HG03442 (cell line): Measurements from ENCODE around the gene DBN1.
A peak's percentile ranks its signal among the peaks of the same experiment; 100 is the strongest.

ENCODE experiments used
- ATAC-seq: cut with Tn5 transposase; IDR thresholded peaks from one replicate; pipeline ENCODE4 v1.9.1; 2021; ENCODE audit warnings: mild to moderate bottlenecking, moderate library complexity; ENCODE audit not compliant: unreplicated experiment

Gene DBN1

DNA sequence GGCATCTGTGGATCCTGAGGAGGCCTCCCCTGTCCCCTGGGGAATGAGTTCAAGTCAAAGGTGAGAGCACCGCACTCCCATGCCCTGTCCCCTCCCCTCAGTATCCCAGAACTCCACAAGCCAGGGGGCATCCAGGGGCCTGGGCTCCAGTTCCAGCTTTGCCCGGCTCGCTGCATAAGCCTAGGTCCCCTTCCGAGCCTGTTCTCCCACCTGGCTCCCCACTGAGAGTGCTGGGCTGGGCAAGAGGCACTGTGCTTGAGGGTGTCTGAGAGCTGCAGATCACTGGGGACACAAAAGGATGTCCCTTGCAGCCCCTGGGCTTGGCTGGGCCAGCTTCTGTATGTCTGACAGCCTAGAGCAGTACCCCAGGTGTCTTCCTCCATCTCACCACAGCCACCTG, 31.6 kb upstream of the DBN1 start:
- ATAC-seq: no peak

DNA sequence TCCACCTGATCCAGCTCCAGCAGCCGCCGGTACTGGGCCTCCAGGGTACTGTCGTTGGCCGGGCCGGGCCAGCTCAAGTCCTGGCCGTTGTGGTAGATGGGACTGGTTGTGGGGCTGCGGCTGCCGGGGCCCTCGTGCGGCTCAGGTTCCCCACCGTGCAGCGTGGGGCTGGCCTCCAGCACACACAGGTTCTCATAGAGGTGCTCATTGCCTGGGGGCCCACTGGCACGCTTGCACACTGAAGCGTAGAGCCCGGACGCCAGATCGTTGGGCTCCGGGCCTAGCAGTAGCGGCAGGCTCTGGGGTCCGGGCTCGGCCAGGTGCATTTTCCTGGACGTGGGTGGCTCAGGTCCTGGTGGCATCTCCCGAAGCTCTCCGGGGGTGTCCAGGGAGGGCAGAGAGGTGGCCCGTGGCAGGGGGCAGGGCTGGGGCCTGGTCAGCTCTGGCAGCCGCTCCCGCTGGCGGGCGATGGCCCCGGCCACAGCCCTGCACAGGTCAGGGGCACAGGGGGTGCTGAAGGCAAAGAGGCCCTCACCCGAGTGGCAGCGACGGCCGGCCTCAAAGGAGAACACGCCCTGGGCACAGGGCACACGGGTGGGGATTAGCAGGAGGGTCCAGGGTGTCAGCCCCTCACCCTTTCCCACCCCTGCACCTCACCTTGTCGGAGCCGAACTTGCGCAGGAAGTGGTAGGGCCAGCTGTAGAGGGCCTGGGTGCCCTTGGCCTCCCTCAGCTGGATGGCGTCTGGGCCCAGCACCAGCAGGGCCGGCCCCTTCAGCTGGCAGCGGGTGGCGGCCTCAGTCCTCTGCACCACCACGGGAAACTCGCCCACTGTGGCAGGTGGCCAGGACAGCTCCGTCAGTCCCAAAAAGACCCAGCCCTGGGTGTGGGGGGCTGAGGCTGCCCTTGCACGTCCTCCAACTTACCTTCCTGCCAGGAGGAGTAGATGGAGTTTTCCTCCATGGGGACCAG, 30.9 kb upstream of the DBN1 start:
- no peak for ATAC-seq

DNA sequence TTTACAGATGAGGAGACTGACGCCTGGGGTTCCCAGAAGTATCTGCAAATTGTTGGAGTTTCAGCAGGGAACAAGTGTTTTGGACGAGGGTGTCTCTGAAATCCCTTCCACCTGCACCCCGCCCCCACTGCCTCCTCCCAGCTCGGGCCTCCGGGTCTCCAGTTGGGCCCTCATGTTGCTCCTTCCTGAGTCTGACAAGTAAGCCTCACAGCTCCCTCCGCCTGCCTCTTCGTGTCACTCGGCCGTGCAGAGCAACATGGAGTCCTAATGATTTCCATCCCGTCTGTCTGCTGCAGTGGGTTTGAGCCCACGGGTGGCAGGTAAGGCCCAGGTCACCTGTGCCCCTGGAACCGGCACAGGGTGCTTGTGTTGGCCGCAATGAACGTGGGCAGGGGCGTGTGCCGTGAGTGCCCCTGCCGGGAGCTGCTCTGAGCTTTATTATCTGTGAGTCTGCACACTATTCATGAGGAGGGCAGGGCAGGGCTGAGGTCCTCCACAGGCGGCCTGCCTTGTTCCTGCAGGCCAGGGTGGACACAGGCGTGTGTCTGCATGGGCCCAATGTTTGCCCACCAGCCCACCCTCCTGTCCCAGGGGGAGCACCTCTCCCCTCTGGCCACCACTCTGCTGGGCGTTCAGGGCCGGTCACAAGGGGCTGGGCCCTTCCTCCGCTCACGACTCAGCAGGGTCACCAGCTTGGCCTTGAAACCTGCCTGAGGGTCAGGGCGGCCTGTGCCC, 30.1 kb upstream of the DBN1 start:
- no peak for ATAC-seq

DNA sequence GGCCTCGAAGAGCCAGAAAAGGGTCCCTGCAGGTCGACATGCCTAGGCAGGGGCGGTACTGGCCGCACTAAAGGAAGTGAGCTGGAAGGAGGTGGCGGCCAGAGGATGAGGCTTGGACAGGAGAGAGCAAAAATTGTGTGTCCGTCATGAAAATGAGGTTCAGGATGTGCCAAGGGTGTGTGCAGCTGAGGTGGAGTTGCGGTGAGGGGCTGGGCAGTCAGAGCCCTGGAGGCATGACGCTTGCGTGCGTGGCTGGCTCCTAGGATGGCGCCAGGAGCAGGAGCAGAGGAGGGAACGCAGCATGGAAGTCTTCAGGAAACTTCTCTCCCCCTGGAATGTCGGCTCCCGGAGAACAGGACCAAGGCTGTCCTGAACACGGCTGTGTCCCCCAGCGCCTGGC, 29.5 kb upstream of the DBN1 start:
- ATAC-seq: no peak

DNA sequence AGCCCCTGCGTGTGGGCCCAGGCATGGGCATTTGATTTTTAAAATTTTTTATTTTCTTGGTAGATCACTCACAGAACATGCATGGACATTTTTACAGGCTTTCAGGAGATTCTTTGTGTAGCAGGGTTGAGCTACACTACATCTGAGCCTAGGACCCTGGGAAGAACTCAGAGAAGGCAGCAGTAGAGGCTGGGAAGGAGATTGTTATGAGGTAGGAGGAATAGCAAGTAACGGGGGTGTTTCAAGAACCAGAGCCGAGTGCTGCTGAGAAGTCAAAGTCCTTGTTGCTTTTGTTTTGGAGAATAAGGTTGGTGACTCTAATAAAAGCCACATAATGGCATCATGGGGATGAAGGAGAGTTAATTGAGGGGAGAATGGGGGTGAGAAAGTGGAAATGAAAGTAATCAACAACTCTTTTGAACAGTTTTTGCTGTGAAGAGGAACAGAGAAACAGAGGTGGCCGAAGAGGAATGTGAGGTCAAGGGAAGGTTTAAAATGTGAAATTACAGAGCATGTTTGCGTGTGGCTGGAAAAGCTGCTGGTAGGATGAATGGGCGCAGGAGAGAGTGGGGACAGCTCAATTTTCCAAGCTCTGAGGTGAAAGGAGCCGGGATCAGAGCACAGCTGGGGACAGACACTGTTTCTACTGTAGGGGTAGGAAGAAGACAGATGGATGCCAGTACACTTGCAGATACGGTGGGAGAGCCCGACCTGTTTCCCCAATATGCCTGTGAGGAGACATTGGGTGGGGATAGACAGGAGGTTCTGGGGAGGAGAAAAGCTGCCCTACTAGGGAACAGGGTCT, 28.6 kb upstream of the DBN1 start:
- no peak for ATAC-seq

DNA sequence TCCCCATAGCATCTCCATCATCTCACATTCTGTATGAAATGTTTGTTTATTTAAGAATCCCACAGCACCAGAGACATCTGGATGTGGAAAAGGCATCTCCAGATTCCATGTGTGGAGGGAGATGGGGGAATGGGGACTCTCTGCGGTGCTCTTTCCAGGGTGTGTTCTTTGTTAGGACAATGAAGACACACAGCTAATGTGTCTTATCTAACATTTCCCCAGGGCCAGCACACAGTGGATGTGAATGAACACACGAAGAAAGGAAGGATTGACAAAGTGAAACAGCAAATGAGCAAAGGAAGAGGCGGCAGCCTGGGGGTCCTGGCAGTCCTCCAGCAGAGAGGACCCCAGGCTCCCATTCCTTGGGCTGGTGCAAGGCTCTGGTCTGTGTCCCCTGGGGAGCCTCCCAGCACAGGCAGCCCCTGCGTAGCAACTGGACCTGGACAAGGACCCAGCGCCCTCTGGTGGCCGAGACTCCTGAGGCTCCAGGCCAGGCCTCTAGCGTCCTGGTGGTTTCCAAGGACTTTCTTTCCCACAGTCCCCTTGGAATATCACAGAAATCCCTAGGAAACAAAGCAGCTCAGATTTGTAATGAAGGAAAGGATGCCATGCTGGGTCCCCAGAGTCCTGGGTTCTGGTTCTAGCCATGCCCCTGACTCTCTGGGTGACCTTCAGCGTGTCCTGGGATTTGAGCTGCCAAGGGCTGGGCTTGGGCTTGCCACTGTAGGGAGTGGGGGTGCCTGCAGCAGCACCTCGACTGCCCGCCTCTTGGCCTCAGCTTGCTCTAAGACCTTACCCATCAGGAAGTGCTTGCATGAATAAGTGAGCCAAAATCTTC, 27.5 kb upstream of the DBN1 start:
- ATAC-seq: no peak

DNA sequence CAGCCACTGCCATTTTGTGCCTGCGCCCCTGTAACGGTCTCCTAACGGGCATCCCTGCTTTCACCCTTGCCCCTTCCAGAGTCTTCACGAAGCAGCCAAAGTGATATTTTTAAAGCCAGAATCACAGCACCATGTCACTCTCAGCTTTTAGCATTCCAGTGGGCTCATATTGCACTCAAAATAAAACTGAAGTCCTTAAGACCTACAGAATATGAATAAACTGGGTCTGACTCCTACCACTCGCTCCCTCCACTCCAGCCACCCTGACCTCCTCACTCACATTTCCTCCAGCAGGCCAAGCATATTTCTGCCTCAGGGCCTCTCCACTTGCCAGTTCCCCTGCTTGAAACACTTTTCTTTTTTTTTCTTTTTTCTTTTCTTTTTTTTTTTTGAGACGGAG, 26.4 kb upstream of the DBN1 start:
- no peak for ATAC-seq

DNA sequence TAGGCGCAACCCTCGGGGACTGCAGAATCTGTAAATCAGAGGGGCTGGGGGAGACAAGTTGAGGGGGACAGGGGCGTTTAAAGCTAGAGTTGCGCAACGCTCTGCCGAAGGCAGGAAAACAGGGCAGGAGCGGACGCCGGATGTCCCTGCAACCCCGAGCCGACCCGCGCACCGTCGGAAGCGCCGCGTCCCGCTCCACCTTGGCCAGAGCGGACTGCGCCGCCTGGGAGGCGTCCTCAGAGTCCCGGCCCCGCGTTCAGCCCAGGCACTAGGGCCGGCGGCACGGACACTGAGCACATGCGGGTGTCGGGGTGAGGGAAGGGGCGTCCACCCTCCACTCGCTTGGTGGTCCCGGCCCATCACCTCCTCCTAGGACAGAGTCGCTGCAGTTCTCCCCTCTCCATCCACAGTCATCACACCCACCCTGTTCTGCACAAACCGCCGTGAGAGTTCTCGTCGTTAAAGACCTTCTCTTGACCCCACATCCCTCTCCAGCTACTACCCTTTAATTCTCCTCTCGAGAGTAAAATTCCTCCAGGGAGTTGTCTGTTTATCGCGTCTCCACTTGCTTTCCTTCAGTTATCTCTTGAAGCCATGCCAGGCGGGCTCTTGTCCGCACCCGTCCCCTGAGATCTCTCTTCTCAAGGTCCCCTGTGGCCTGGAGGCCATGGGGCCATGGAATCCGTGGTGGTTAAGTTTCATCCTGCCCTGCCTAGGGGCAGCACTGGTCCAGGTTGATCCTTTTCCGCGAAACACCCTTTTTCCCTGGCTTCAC, 24.8 kb upstream of the DBN1 start:
- peak; percentile 1 for ATAC-seq

DNA sequence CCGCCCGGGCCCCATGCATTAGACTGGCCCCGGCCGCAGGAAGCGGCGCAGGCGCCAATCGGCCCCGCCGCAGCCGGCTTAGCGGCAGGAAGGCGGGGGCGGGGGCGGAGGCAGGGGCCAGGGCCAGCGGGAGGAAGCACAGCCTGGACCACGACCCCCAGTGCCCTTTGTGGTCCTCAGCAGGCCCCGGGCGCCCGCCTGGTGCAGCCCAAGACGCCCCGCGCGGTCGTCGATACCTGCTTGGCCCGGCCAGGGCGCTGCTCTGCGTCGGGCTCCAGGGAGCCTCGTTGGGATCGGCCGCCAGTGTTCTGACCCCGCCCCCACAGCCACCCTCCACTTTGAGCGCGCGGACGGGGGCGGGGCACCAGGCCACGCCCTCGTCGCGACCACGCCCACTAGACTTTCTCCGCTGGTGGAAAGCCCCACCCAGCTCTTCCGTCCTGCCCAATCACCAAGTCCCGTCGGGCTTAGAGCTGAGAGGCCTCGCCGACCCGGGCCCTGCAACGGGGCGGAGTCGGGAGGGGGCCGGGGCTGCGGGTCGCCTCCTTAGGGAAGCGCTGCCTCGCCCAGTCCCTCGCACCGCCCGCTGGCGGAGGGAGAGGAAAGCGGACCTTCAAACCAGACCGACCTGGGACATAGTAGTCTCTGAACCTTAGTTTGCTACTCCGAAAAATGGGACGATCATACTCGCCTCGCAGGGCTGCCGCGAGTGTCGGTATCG, 24.0 kb upstream of the DBN1 start, which contains the start of gene PDLIM7:
Gene PDLIM7 (minus strand): TSS at position 313 of the 721 bp plus-strand sequence. CDS start 1,092 bp downstream, outside the sequence.
- peak; percentile 65 for ATAC-seq

DNA sequence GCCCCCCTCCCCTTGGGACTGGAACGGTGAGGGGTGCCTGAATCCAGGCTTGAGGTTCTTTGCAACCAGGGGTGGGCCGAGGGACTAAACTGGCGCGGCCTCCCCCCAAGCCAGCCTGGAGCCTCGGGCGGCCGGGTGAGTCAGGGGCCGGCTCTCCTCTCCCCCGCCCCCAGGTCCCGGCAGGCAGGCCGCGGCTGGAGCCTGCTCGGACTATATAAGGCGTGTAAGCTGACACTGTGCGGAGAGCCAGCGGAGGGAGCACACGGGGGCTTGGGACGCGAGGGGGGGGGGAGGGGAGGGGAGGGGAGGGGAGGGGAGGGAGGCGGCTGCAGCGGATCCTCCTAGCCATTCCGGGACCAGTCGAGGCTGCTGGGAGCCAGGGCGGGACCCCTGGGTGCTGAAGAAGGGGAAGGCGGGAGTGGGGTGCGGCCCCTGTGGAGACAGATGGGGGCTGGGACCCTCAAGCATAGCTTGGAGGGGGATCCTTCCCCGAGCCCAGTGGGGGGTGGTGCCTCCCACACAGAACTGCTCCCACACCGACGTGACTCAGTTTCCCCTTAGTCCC, 23.4 kb upstream of the DBN1 start:
- ATAC-seq: no peak

DNA sequence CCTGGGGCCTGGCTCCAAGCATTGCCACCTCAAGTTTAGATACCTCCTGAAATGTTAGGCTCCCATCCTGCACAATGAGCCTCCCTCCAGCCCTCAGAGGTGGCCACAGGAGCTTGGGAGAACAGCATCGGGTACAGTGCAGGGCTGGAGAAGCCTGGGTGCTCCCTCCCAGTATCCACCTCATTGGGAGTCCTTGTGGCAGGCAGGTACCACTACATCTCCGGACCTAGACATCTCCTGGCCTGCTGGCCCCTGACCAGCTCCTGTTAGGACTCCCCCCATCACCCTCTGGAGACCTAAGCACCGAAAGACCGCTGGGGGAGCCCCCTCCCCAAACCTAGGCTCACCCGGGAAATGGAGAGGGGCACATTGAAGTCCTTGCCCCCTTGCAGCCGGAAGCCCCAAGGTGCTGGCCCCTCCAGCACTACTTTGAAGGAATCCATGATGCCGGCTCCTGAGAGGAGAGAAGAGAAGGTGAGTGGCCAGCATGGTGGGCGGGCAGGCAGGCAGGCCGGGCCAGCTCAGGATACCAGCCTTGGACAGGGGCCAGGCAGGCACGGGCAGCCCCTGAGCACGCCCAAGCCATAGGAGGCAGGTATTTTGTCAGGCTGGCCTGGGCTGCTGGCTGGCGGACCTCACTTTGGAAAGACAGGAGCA, 22.8 kb upstream of the DBN1 start:
- ATAC-seq: no peak

DNA sequence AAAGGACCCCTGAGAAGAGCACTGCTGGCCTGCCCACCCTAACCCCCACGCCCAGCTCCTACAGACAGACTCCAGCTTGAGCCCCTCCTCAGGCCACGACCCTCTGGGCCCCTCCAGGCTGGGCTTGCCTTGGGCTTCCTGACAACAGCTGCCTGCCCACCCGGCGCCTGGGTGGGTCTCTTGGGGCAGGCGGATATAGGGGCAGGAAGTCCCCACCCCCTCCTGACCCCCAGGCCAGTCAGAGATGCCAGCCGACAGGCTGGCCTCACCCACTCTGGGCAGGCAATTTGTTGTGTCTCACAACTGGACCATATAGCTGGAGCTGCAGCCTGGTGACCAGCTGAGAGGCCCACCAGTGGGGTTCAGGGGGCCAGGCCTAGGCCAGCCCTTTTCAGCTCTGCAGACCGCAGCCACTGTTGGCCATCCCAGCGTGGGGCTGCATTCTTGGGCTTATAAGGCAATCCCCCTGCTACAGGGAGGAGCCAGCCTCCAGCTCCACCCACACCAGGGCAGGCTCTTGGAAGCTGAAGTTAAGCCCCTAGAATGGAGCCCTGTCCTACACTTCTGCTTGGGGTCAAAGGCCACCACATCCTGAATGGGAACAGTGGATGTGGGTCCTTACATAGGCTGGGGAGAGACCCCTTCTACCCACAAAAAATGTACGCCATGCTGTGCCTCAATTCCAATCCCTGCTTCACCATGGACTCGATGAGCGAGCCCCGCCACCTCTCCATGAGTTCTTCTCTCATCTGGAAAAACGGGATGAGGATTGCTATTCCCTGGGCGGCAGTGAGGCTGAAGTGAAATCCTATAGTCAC, 22.0 kb upstream of the DBN1 start:
- ATAC-seq: no peak

DNA sequence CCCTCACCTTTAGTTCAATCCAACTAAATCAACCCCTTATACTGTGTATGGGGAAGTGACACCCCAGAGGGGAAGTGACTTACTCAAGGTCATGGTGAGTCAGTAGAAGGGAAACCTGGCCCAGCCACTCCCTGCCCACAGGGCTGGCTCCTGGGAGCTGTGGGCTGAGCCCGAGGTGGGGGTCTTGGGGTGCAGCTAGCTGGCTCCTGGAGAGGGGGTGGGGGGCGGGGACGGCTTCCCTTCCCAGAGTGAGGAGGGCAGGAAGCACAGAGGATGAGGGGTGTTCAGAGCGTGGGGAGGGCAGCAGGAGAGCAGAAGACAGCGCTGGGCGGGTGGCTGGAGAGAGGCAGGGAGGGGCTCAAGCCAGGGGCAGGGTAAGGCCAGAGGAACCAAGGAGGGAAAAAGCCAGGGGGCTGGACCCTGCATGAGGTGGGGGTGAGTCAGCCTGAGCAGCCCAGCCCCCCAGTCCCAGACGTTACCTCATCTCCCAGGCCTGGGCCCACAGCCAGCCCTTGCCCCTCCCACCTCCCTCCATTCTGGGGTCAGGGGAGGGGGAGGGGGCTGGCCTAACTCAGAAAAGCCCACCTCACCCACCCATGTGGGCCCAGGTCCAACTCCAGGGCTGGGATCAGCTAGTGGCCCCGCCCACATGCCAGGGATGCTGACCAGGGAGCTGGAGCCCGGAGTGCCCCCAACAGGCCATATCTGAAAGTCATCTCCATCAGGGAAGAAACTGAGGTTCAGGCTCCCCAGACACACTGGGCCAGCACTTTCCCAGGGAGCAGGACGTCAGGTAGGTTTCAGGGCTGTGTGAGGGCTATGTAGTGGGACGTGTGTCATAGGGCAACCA, 21.1 kb upstream of the DBN1 start:
- no peak for ATAC-seq

DNA sequence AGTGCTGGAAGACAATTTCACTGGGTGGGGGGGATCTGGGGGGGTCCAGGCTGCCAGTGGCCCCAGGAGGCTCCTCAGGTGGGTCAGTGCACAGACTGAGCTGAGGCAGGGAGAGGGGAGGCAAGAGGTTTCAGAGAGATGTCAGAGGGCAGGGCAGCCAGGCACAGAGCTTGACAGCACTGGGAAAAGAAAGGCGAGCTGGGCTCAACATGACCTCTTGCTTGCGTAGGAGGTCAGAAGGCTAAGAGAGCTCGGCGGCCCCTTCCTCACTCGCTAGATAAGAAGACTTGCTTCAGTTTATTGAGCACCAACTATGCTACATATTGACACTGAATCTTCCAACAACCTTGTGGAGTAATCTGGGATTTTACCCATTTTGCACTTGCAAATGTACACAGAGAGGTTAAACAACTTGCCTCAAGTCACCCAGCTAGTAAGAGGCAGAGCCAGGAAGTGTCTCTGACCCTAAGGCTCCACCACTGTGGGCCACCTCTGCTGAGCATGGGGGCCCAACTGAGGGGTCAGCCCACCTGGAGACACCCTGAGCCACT, 20.4 kb upstream of the DBN1 start:
- no peak for ATAC-seq

DNA sequence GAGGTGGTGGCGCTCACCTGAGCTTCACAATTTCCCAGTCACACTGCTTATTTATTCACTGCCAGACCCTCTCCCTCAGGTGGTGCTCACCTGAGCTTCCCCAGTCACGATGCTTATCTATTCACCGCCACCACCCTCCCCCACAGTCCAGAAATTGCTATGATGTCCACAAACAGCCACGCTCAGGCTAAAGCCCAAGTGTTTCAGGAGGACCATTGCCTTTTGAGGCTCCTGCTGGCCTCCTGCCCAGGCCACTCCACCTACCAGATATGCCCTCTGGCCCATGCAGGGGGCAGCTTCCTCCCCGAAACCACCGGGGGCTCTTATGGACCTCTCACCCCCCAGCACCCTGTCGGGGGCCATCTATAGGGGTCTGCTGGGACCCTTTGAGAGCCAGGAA, 19.4 kb upstream of the DBN1 start:
- ATAC-seq: no peak
